Ramos (cell line): ENCODE data around the gene IER5.
"Not testable (repeated sequence)": the region's sequence is repeated elsewhere in the genome, so short reads cannot be mapped to it uniquely, and the experiment has no call there.

Experiments
- in situ Hi-C: fragments of 300-500 bp; cut with MboI; formaldehyde crosslinking; loops from one replicate; pipeline ENCODE4 v1.14.3; 2022; ENCODE audit warnings: low sequenced_read_pairs; ENCODE audit not compliant: unreplicated experiment

Gene IER5

GRCh38 chr1:181088079-181089016 is at the start of gene IER5:
IER5 (plus strand) TSS chr1:181088700; CDS start chr1:181088903, 203 bp downstream.
- in situ Hi-C loops: no loop called here

GRCh38 chr1:181040284-181040865 is 48.1 kb upstream of the IER5 start:
- in situ Hi-C loops: no loop called here

DNA sequence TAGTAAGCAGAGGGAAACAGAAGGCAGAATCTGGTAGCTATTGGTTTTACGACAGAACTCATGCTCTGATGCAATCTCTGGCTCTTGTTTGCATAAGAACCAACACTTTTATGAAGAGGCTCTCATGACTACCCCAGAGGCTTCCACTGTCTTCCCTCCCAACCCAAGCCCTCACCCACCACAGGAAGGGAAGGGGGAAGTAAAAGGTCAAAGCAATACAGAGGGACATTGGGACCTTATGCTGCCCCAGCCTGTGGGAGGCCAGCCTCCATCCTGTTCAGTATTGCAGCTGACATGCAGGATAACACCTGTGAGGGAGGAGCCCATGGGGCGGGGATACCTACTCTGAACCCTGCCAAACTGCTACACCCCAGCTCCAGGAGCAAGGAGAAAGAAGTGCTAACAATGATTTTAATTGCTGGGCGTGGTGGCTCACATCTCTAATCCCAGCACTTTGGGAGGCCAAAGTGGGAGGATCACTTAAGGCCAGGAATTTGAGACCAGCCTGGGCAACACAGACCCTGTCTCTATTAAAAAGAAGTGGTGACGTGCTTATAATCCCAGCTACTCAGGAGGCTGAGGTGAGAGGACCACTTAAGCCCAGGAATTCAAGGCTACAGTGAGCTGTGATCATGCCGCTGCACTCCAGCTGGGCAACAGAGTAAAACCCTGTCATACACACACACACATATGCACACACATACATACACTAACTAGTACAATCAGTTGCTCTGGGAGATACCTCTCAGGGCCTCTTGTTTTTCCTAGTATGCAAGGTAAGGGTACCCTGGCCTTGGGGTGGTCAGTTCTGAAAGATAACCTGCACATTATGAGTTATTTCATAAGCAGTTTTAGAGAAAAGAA is 45.2 kb upstream of the IER5 start:
- in situ Hi-C loops: no loop called here

DNA sequence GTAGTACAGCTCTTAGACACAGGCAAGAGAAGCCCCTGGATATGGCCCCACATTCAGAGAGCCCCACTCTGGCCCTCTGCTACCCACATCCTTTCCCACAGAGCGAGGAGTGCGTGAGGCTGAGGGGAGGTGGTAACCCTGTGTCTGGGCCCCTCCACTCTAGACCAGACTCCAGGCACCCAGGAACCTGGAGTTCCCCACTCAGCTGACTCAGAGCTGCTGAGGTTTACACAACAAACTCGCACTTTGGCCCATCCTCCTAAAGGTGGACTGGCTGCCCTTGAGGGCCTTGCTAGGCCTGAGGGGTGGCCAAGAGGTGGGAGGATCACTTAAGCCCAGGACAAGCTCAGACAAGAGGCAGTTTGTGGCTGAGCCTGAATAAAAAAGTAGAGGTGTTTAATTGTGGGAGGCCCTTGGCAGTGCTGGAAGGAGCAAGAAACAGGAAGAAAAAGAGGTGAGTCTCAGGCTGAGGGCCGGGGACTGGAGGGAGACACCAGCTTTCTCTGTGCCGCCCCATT is 44.0 kb upstream of the IER5 start:
- in situ Hi-C loops: no loop called here

- in situ Hi-C loops: not testable (repeated sequence)
Measured at GRCh38 chr1:181045946-181046345, 42.6 kb upstream of the IER5 start.

DNA sequence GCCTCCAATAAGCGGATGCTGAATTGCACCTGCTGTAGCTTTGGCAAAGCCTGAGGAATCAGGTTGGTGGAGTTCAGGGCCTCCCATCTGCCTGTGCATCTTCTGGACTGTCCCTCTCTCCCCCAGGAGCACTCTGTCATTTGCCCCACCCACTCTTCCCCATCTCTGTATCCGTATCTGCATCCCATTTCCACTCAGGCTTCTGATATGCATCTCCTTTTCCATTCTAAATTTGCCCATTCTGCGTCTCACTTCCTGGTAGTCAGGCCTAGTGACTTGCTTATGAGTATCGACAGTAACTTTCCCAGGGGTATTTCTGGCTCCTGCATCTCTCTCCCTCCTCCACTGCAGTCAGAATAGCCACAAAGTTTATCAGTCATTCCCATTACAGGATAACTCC is 39.1 kb upstream of the IER5 start:
- in situ Hi-C loops: no loop called here

DNA sequence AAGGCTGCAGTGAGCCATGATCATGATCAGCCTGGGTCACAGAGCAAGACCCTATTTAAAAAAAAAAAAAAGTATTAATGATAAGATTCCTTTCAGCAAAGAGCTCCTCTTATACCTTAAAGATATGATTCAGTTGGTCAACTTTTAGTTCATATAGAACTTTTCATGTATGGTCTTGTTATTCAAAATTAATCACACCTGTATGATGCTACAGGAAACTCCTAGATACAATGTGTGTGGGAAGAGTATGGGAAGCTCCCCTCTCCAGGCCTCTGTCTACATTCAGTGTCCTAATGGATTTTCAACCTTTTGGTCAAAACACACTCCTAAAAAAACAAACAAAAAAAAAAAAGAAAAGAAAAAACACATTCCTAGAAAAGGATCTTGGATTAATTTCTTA is 37.6 kb upstream of the IER5 start:
- in situ Hi-C loops: no loop called here

DNA sequence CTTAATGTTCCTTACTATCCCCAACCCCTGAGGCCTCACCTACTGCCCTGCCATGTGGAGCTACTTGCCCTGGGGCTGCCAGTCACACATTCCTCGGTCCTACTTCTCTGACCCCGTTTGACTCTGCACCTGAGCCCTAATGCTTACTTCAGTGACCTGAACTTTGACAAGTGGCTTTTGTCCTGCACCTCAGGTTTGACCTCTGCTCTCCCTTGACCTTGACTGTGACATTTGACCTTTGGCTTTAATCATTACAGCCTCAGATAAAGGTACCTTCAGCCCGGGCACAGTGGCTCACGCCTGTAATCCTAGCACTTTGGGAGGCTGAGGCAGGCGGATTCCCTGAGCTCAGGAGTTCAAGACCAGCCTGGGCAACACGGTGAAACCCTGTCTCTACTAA is 31.9 kb upstream of the IER5 start:
- in situ Hi-C loops: no loop called here

DNA sequence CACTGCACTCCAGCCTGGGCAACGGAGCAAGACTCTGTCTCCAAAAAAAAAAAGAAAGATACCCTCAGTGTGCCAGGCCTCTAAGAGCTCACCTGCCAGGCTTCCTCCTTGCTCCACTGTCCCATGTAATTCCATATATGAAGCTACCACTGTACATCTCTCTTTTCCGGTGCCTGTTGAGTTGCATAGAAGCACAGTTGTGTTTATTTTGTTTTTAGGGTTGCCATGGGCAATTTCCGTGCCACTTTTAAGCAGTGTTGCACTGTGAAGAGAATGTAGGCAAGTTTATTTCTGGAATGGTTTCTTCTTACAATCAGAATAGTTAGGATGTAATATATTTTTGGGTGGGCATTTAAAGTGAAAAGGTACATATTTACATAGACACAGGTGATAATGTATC is 31.4 kb upstream of the IER5 start:
- in situ Hi-C loops: no loop called here

DNA sequence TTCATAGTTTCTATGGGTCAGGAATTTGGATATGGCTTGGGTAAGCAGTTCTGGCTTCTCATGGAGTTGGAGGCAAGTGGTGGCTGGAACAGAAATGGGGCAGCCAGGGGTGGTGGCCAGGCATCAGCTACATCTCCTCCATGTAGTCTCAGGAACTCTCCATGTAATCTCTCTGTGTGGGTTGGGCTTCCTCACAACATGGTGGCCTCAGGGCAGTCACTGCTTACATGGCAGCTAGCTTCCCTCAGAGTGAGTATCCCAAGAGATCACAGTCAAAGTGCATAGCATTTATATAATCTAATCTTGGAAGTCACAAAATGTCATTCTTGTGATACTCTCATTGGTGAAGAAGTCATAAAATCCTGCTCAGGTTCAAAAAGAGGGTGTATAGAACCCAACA is 29.1 kb upstream of the IER5 start:
- in situ Hi-C loops: no loop called here

- in situ Hi-C loops: no loop called here
Measured at GRCh38 chr1:181060066-181060465, 28.4 kb upstream of the IER5 start.

DNA sequence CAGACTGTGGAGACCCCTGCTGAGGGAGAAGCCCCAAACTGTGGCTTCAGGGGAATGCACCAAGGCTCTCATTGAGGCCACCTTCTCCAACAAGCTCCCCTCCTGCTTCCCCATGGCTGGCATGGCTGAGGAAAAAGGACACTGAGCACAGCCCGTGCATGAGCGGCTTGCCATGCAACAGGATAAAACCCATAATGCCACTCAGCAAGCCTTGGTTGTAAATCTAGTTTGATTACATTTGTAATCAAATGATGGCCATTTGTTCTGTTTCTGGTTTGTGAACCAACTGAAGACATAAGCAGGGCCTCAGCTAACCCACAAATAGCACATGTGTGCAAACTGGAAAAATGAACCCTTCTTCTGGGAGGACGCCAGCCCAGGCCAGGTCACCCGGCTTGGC is 27.6 kb upstream of the IER5 start:
- in situ Hi-C loops: not testable (repeated sequence)

GRCh38 chr1:181061487-181061886 is 27.0 kb upstream of the IER5 start:
- in situ Hi-C loops: no loop called here

DNA sequence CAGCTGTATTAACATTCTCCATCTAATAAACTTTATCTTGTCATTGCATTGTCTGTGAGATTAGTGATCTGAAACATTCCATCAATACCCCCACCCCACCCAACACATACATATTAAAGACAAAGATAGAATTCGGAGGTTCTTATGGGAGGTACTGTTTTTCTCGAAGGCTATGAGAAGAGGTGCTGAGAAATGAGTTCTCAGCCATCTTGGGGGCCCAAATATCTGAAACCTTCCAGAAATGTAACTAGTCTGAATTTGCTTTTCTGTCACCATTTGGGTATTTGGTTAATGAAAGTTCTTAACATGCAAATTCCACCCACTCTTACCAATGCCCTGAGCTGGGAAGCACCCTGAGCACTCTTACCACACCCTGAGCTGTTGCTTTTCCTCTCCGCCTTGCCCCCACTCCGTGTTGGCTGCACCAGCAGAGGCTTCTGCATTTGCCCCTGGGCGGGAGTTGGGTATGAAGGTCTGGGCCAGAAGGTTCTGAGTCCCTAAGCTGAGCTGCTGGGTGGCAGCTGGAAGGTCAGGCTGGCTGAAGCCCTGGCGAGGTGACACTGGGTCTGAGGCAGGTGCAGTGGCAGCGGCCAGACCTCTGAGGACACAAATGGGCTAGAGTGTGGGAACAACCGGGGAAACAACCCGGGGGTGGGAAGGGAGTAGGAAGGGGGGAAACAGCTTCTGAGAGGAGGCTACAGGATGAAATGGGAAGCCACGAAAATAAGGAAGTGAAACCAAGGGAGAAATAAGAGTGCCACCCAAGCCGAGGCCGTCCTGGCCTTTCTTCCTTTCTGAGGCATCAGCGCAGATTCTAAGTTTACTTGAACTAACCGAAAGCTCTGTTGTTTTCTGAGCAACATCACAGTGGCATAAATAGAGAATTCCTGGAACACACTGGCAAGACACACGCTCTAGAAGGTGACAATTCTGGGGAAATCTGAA is 26.3 kb upstream of the IER5 start:
- in situ Hi-C loops: no loop called here

DNA sequence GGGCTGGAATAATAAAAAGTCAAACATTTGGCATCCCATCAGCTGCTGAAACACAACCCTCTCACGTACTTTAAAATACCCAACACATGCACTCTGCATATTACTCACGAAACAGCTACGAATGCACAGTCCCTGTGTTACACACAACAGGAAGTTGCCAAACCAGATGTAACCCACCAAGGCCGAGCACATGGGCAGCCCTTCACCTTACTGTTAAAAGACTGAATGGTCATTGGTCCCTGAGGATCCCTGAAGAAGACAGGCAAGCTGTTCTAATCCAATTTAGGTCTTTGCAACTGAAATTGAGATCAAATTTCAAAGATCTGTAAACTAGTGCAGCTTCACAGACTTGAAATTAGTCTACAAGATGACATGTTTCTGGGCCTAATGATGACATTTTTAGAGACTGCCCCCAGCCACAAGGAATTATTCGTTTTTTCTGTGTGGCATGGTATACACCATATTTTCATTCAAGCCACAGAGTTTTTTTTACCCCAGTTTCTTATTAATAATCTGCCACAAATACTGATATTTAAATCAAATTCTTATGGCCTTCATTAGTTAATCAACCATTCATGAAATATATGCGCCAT is 25.6 kb upstream of the IER5 start:
- in situ Hi-C loops: no loop called here

GRCh38 chr1:181064011-181064623 is 24.4 kb upstream of the IER5 start:
- in situ Hi-C loops: no loop called here

GRCh38 chr1:181064702-181065101 is 23.8 kb upstream of the IER5 start:
- in situ Hi-C loops: no loop called here

DNA sequence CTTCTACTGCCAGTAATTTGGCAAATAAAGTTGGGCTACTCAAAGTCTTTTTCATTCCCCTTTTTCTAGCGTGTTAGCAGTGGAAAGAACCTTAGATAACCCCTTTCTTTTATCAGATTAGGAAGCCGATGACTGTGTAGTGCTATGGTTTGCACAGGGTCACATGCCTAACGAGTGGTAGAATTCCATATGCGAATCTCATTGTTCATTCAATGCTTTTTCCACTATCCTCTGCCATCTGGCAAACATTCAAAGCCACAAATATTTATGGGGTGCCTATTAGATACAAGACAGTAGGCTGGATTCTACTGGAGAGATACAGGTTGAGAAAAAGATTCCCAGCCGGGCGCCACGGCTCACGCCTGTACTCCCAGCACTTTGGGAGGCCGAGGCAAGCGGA is 14.9 kb upstream of the IER5 start:
- in situ Hi-C loops: no loop called here
